Calu3 (cell line): Measurements from ENCODE around the gene LRG1. TPM values are rescaled to one million over a fixed set of nuclear protein-coding genes. Genes with fewer than 3 reads are reported as not detected.

ENCODE experiments used
- BruUV-seq: library from RNA; stranded (reverse); fragments of 400-500 nt; replicated peaks from 2 replicates; lab custom pipeline; 2021; lab: Mats Ljungman, UMichigan
- CTCF ChIA-PET: fragments of 300-600 bp; sonication (Branson Sonifier 250); formaldehyde crosslinking; loops from one replicate; lab custom pipeline; 2022; ENCODE audit warnings: antibody characterized with exemption; lab: Charles Lee
- DNase-seq: peaks from one replicate; pipeline ENCODE4 v3.0.0; 2022
- H3K27ac Mint-ChIP-seq: one replicate; pipeline ENCODE4 v1.8.0; 2022; ENCODE audit warnings: mixed read lengths; ENCODE audit not compliant: unreplicated experiment
- H3K27me3 Mint-ChIP-seq: one replicate; pipeline ENCODE4 v1.8.0; 2022; ENCODE audit warnings: mixed read lengths; ENCODE audit not compliant: unreplicated experiment
- H3K36me3 Mint-ChIP-seq: one replicate; pipeline ENCODE4 v1.8.0; 2022; ENCODE audit warnings: mild to moderate bottlenecking, moderate library complexity, mixed read lengths; ENCODE audit not compliant: insufficient read depth, unreplicated experiment
- H3K4me1 Mint-ChIP-seq: one replicate; pipeline ENCODE4 v1.8.0; 2022; ENCODE audit warnings: mild to moderate bottlenecking, low read depth, mixed read lengths; ENCODE audit not compliant: unreplicated experiment
- H3K4me3 Mint-ChIP-seq: one replicate; pipeline ENCODE4 v1.8.0; 2022; ENCODE audit warnings: mild to moderate bottlenecking, low read depth, moderate library complexity, mixed read lengths; ENCODE audit not compliant: unreplicated experiment
- H3K9me3 Mint-ChIP-seq: one replicate; pipeline ENCODE4 v1.8.0; 2022; ENCODE audit warnings: low read depth, mixed read lengths; ENCODE audit not compliant: unreplicated experiment
- CTCF ChIP-seq: fragments of 200-600 bp; IDR thresholded peaks from one replicate; pipeline ENCODE4 v1.8.0; 2022; ENCODE audit warnings: antibody characterized with exemption; ENCODE audit not compliant: unreplicated experiment
- intact Hi-C: fragments of 100-400 bp; cut with micrococcal nuclease; formaldehyde crosslinking; loops from one replicate; pipeline ENCODE4 v1.10.0; 2022; ENCODE audit not compliant: unreplicated experiment
- total RNA-seq: library from RNA; stranded (reverse); gene quantifications from 2 replicates; pipeline ENCODE4 v1.2.3, GENCODE V29; 2022

The LRG1 gene
- total RNA-seq, 1 experiment from 2014 or later, result 28.5 TPM

- intact Hi-C loops, result no loop called here
- H3K9me3 Mint-ChIP-seq, result no peaks in the 10 kb centered on the region
- peaks cover 22% of the 10 kb centered on the region for H3K36me3 Mint-ChIP-seq
- H3K27ac Mint-ChIP-seq, result no peak overlapping the region
- no peaks in the 10 kb centered on the region for H3K27me3 Mint-ChIP-seq
- BruUV-seq, result no TSS peak
- CTCF ChIA-PET, result no interaction called here
- H3K4me3 Mint-ChIP-seq, result no peak overlapping the region
- TF ChIP-seq CTCF, result no peak
- no peaks in the 10 kb centered on the region for H3K4me1 Mint-ChIP-seq
- DNase-seq, result no peak
Observed at GRCh38 chr19:4499855-4500254, 40.0 kb downstream of the LRG1 start.

- TF ChIP-seq CTCF, result no peak
- Mint-ChIP-seq H3K36me3 (peaks cover 22% of the 10 kb centered on the region), H3K27me3 (no peaks in the 10 kb centered on the region), H3K27ac (no peak overlapping the region), H3K9me3 (no peaks in the 10 kb centered on the region), H3K4me1 (no peaks in the 10 kb centered on the region), H3K4me3 (no peak overlapping the region)
- intact Hi-C loops, result no loop called here
- CTCF ChIA-PET, result interaction anchor here (0.7 kb wide), 1 partner anchor 27 kb away, joined by 3 read pairs; no protein-coding TSS in a partner anchor
- no TSS peak for BruUV-seq
- DNase-seq, result no peak
Observed at GRCh38 chr19:4499318-4499717, 40.5 kb downstream of the LRG1 start.

GRCh38 chr19:4498694-4499093 lies 41.1 kb downstream of the LRG1 start:
- BruUV-seq, result no TSS peak
- no peak for DNase-seq
- CTCF ChIA-PET, result interaction anchor here (0.7 kb wide), 1 partner anchor 27 kb away, joined by 3 read pairs; no protein-coding TSS in a partner anchor
- Mint-ChIP-seq H3K36me3 (peaks cover 22% of the 10 kb centered on the region), H3K27ac (no peak overlapping the region), H3K4me1 (no peaks in the 10 kb centered on the region), H3K9me3 (no peaks in the 10 kb centered on the region), H3K27me3 (no peaks in the 10 kb centered on the region), H3K4me3 (no peak overlapping the region)
- intact Hi-C loops, result no loop called here
- TF ChIP-seq CTCF, result no peak

DNA sequence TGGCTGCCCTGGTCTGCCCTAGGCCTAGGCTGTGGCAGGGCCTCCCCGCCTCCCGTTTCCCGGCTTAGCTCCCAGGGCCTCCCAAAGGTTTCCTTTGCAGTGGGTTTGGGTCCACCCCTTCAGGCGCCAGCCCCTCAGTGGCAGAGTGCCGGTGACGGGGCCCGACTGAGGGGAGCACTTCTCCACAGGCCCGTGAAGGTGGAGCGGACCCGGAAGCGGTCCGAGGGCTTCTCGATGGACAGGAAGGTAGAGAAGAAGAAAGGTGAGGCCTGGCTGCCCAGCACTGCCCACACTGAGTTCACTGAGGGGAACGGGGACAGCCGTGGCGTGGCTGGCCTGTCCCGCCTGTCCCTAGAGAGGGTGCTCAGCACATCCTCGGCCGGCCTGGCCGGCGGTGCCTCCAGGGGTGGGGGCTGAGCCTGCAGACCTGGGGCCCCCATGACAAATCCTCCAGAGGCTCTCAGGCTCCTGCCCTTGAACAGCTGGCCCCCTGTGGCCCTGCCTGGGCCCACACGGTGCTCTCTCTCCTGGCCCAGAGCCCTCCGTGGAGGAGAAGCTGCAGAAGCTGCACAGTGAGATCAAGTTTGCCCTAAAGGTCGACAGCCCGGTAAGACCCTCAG lies 42.0 kb downstream of the LRG1 start:
- no peaks in the 10 kb centered on the region for H3K27me3 Mint-ChIP-seq
- CTCF ChIA-PET, result no interaction called here

More for the DNA sequence above, 42.0 kb downstream of the LRG1 start:
- Mint-ChIP-seq H3K4me3 (no peak overlapping the region), H3K36me3 (peaks cover 22% of the 10 kb centered on the region), H3K27ac (no peak overlapping the region), H3K9me3 (no peaks in the 10 kb centered on the region), H3K4me1 (no peaks in the 10 kb centered on the region)
- BruUV-seq, result no TSS peak
- intact Hi-C loops, result no loop called here
- no peak for TF ChIP-seq CTCF
- DNase-seq, result no peak
